IPS-11a (cell line): Measurements from ENCODE around the gene CRADD.
"Not testable (repeated sequence)": the region's sequence is repeated elsewhere in the genome, so short reads cannot be mapped to it uniquely, and the experiment has no call there.

ENCODE experiments used
- H3K4me3 ChIP-seq: one replicate; pipeline ENCODE4 v1.5.1; 2013; ENCODE audit warnings: low read depth, low read length, control low read depth

The CRADD gene

DNA sequence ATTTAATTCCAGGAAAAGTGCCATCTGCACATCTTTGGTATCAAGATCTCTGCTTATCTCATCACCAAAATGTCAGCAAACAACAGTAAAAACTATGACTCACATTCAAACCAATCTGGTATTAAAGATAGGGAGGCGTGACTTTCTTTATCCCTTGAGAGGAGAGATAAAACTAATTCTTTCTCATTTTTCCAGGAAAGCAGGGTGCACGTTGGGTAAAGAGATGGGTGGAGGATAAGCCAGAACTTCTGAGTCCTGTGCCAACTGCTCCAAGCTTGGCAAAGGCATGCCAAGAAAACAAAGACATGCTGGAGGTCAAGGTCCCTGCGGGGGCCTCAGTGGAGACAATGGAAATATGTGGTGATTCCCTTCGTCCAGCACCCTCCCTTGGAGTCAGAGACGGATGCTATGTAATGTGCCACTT lies 245.4 kb downstream of the CRADD start:
- H3K4me3 ChIP-seq, result no peak overlapping the region

DNA sequence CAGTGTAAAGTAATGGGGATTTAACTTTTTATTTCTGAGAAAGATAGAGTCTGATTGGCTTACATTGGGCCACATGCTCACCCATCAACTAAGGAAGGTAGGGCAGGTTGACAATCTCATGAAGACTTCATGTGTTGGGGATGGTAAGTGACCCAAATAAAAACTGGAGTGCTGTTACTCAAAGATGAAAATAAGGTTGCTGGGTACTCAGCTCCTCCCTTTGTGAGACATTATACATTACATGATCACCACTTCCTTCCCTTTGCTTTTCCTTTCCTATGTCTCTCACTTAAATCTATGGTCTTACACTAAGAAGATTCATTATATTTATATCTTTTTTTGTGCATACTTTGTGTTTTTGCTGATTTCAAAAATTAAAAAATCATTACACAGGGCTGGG lies 247.2 kb downstream of the CRADD start:
- H3K4me3 ChIP-seq, result no peak overlapping the region

DNA sequence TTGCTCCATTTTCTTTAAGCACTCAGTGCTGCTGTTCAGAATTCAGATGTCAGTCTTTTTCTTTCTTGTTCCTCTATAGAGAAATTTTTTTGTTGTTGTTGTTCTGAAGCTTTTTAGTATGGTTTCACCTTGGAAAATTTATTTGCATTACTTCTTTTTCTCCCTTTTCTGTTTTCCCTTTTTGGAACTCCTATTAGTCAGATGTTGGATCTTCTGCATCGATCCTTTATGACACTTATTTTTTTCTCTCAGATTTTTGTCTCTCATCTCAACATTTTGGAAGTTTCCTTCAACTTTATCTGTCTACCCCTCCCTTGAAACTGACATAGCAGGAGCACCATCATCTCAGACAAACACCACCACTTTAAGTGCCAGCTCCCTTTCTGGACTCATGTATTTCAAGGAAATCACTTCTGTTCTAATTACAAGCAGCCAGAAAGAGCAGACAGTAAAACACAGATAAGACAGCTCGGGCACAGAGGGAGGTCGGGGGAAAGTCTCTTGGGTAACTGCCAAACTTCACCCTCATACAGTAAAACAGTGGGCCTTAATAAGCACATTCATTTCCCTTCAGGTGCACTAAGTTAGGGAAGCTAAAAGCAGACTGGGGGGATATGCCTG lies 248.5 kb downstream of the CRADD start:
- no peak overlapping the region for H3K4me3 ChIP-seq

DNA sequence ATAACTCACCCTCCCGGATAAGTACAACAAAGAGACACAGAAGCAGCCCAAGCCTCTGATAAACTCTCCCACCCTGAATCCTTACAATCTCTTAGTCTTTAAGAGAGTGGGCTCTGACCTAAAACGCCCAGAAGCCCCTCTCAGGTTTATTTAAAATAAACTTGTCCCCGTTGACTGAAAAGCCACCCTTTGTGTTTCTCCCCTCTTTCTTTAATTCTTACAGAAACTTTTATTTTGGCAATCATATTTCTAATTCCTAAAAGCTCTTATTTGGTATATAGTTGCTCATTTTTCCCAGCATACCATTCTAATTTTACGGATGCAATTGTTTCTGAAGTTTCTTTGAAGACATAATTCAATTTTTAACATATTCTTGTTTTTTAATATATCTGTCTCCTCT lies 249.1 kb downstream of the CRADD start:
- H3K4me3 ChIP-seq, result no peak overlapping the region

DNA sequence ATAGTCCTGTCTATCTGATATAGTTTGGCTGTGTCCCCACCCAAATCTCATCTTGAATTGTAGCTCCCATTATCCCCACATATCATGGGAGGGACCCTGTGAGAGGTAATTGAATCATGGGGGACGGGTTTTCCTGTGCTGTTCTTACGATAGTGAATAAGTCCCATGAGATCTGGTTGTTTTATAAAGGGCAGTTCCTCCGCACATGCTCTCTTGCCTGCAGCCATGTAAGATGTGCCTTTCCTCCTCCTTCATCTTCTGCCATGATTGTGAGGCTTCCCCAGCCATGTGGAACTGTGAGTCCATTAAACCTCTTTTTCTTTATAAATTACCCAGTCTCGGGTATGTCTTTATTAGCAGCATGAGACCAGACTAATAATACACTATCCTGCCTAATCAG lies 251.9 kb downstream of the CRADD start:
- H3K4me3 ChIP-seq, result not testable (repeated sequence)

DNA sequence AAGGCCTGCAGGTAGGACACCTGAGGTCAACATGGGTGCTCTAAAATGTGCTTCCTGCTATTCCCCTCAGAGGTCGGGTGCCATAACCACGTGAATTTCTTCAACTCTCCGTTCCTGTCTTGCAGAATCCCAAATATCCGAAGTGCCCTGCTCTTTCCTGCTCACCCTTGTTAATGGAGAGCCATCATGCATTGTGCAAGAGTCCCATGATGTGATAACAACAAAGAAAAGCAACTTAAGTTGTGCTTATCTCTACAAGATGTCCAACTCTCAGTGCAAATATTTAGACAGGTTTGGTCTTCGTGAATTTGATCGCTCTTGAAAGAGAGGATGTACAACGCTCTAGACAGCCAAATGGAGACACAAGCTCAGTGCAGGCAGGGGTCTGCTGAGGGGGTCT lies 260.6 kb downstream of the CRADD start:
- H3K4me3 ChIP-seq, result no peak overlapping the region

DNA sequence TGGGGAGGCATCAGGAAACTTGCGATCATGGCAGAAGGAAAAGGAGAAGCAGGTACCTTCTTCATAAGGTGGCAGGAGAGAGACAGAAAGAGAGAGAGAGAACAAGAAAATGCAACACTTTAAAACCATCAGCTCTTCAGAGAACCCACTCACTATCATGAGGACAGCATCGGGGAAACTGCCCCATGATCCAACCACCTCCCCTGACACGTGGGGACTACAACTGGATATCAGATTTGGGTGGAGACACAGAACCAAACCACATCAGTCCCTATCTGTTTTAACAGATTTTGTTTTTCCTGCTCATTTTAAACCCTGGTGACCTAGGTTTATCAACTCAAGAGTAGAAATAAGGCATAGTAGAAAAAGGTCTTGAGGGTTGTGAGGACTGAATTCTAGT lies 261.1 kb downstream of the CRADD start:
- no peak overlapping the region for H3K4me3 ChIP-seq

DNA sequence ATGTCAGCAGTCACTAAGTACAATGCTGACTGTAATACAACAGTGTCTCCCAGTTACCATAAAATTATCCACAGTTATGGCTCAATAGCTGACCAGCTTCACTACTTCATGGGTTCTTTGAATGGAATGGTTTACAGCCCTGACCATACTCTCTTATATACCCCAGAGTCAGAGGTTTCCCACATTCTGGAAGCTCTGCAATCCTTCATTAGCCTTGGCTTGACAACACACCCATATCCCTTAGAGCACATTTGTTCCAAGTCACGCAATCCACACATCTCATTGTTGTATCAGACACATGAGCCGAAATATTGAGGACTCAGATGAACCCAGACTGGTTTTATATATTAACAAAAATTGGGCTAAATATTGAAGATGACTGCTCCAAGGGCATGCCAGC lies 261.8 kb downstream of the CRADD start:
- no peak overlapping the region for H3K4me3 ChIP-seq

DNA sequence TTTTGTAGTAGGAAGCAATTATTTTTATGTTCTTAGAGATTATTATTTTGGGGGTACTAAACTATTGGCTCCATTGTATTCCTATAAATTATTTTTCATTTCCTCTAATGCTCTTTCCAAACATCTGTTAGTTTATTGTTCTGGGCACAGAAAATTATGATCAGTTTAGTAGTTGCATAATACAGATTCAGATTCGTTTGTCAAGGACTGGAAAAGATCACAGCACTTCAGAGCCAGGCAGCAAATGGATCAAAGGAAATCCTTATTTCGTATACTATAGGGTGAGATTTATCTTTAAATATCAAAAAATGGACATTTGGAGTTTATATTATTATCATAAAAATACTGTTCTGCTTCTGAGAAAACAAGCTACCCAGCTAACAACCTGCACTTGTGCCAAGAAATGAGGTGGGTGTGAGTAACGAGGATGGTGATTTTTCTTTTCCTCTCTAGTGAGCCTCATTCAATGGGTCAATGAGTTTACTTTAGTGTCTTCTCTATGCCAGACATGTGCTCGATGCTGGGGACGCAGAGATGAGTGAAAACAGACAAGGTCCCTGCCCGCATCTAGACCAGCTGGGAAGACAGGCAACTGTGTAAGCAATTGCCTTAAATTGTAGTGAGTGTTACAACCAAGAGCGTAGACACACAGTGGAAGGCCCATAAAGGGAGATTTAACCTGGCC lies 262.6 kb downstream of the CRADD start:
- no peak overlapping the region for H3K4me3 ChIP-seq

DNA sequence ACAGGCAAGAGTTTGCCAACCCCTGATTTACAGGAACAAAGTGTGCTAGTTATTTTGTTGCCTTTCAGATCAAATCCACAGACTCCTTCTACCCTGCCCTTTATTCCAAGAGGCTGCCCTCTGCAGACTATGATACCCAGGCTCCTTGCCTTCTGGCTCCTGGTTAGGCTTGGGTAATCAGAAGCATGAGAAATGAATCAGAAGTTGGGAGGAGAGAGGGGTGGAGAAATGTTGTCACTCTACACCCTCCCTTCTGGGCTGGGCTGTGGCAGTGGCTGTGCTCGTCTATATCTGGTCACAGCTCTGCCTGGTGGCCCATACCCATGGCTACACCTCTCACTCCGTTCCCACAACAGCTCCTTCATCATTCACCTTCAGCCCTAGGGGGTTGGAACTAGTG lies 266.6 kb downstream of the CRADD start:
- H3K4me3 ChIP-seq, result no peak overlapping the region

DNA sequence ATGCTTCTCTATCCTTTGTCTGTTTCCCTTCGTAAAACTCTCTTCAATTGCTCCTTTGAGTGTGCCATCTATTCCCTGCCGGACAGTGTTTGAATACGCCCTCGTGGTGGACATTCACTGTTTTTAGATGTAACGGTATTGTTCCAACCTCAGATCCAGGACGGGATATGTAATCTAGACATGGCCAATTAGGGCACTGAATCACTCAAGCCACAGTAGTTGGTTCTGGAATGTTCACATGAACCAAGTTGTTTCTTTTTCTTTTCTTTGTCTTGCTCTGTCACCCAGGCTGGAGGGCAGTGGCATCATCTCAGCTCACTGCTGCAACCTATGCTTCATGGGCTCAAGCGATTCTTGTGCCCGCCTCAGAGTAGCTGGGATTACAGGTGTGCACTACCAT lies 267.0 kb downstream of the CRADD start:
- H3K4me3 ChIP-seq, result no peak overlapping the region
